K562 (cell line): ENCODE measurements around the gene CTSW.

Source experiments
- RAD21 ChIP-seq, 2 experiments: fragments of 250-450 bp in 1 of 2; fragments of 450-650 bp in 1 of 2; sonication (Bioruptor Pico) in 1 of 2; formaldehyde crosslinking in 1 of 2; IDR thresholded peaks in 1 of 2; conservative IDR thresholded peaks in 1 of 2; 2 replicates each; pipeline versions ENCODE4 v1.4.0 to v1.8.0; 2020 to 2022; ENCODE audit warnings: mild to moderate bottlenecking in 2 of 2, moderate library complexity in 1 of 2
- ZBTB8A ChIP-seq: fragments of 450-650 bp; IDR thresholded peaks from 2 replicates; pipeline ENCODE4 v1.6.1; 2018; ENCODE audit warnings: mild to moderate bottlenecking, moderate library complexity; ENCODE audit not compliant: partially characterized antibody
- TF ChIP-seq, protein P1 (sequence below): fragments of 200-800 bp; sonication (Bioruptor generic); IDR thresholded peaks from 2 replicates; pipeline ENCODE4 v1.6.1; 2017; ENCODE audit warnings: missing genetic modification characterization, missing compliant biosample characterization

DNA sequence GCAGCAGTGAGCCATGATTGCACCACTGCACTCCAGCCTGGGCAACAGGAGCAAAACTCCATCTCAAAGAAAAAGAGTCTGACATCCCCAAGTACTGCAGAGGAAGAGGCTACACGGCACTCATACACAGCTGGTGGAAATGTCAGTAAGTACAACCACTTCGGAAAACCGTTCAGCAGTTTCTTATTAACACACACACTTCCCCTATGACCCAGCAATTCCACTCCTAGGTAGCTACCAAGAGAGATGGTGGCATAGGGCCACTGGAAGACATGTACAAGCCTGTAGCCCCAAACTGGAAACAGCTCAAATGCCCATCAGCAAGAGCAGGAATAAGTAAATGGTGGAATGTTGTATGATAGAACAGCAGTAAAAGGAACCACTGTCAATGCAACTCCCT, 42.9 kb downstream of the CTSW start:
- no peak for TF ChIP-seq RAD21 (CRISPR knock-in tag; conservative IDR thresholded peaks at IDR 0.05 in 1 of 2, IDR thresholded peaks at IDR 0.05 in 1 of 2)
- TF ChIP-seq ZBTB8A = no peak
- TF ChIP-seq, protein P1, sequence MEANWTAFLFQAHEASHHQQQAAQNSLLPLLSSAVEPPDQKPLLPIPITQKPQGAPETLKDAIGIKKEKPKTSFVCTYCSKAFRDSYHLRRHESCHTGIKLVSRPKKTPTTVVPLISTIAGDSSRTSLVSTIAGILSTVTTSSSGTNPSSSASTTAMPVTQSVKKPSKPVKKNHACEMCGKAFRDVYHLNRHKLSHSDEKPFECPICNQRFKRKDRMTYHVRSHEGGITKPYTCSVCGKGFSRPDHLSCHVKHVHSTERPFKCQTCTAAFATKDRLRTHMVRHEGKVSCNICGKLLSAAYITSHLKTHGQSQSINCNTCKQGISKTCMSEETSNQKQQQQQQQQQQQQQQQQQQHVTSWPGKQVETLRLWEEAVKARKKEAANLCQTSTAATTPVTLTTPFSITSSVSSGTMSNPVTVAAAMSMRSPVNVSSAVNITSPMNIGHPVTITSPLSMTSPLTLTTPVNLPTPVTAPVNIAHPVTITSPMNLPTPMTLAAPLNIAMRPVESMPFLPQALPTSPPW = no peak
